K562 (cell line): Measurements from ENCODE around the gene STT3B. TPM values are rescaled to one million over a fixed set of nuclear protein-coding genes. Genes with fewer than 3 reads are reported as not detected.

Experiments used
- CEBPB ChIP-seq: fragments of 450-650 bp; IDR thresholded peaks from 2 replicates; pipeline ENCODE4 v1.6.1; 2016; ENCODE audit warnings: missing genetic modification characterization, missing compliant biosample characterization
- CEBPZ ChIP-seq: fragments of 150-350 bp; IDR thresholded peaks from 2 replicates; pipeline ENCODE4 v1.6.1; 2014; ENCODE audit warnings: low read depth, mild to moderate bottlenecking, low read length, borderline replicate concordance
- DPF2 ChIP-seq: fragments of 450-650 bp; IDR thresholded peaks from 2 replicates; pipeline ENCODE4 v1.6.1; 2016
- HDAC1 ChIP-seq, 2 experiments: fragments of 450-650 bp; IDR thresholded peaks; 2 replicates each; pipeline ENCODE4 v1.6.1; 2016 to 2017; ENCODE audit warnings: inconsistent platforms in 1 of 2, mild to moderate bottlenecking in 1 of 2, moderate library complexity in 1 of 2
- KAT2B ChIP-seq: IDR thresholded peaks from one replicate; pipeline ENCODE4 v1.6.1; 2012; ENCODE audit warnings: low read depth, mild to moderate bottlenecking, control low read depth, inconsistent platforms, low read length, moderate library complexity
- MCM7 ChIP-seq, 2 experiments: fragments of 450-650 bp; IDR thresholded peaks; 2 replicates each; pipeline ENCODE4 v1.6.1; 2016 to 2018
- NBN ChIP-seq: fragments of 450-650 bp; IDR thresholded peaks from 2 replicates; pipeline ENCODE4 v1.6.1; 2016; ENCODE audit warnings: low read depth, mild to moderate bottlenecking
- NFRKB ChIP-seq: fragments of 450-650 bp; IDR thresholded peaks from 2 replicates; pipeline ENCODE4 v1.6.1; 2016; ENCODE audit warnings: low read depth
- PHF21A ChIP-seq: fragments of 450-650 bp; IDR thresholded peaks from 2 replicates; pipeline ENCODE4 v1.6.1; 2017; ENCODE audit warnings: low read depth, borderline replicate concordance
- SLC30A9 ChIP-seq: fragments of 250-450 bp; sonication (Bioruptor Pico); IDR thresholded peaks from 2 replicates; pipeline ENCODE4 v1.8.0; 2022; ENCODE audit warnings: mild to moderate bottlenecking, moderate library complexity
- SMARCE1 ChIP-seq: fragments of 450-650 bp; IDR thresholded peaks from 2 replicates; pipeline ENCODE4 v1.7.1; 2016; ENCODE audit warnings: mild to moderate bottlenecking
- TEAD1 ChIP-seq, 2 experiments: fragments of 450-650 bp in 1 of 2; sonication (generic) in 1 of 2; formaldehyde crosslinking; IDR thresholded peaks; 2 replicates each; pipeline versions ENCODE4 v1.4.0 to v1.8.0; 2020 to 2022; ENCODE audit warnings: mild to moderate bottlenecking in 2 of 2, missing genetic modification reagents in 1 of 2
- ZNF121 ChIP-seq: sonication (generic); formaldehyde crosslinking; conservative IDR thresholded peaks from 2 replicates; pipeline ENCODE4 v1.8.0; 2022; ENCODE audit warnings: missing genetic modification reagents
- ZNF197 ChIP-seq: fragments of 200-800 bp; sonication (Bioruptor generic); IDR thresholded peaks from 2 replicates; pipeline ENCODE4 v1.6.1; 2016; ENCODE audit warnings: low read depth, missing genetic modification characterization, missing compliant biosample characterization
- ZNF584 ChIP-seq: fragments of 200-800 bp; sonication (Bioruptor generic); IDR thresholded peaks from 2 replicates; pipeline ENCODE4 v1.6.1; 2016; ENCODE audit warnings: low read depth, mild to moderate bottlenecking, missing genetic modification characterization, missing compliant biosample characterization
- polyA plus RNA-seq, 8 experiments: library from polyadenylated mRNA; depleted of rRNA in 4 of 8; stranded (reverse) in 5 of 8; unstranded in 3 of 8; fragments of >200 nt; fragmentation: Nextera tagmentation in 2 of 8; fragmentation: Illumina TruSeq in 1 of 8; extraction: Ambion mirVana in 2 of 8; extraction: Trizol in 1 of 8; gene quantifications; 2 replicates each; pipeline versions ENCODE4 v1.2.1 to v1.2.3, GENCODE V29; 2011 to 2014; ENCODE audit warnings: inconsistent platforms in 1 of 8, missing spikeins in 1 of 8
- total RNA-seq, 7 experiments: library from RNA; depleted of rRNA in 6 of 7; stranded (reverse); fragments of >200 nt in 6 of 7; fragmentation: Illumina TruSeq in 2 of 7; extraction: Trizol in 2 of 7; gene quantifications; 2 replicates each; pipeline versions ENCODE4 v1.2.1 to v1.2.3, GENCODE V29; 2011 to 2021; ENCODE audit warnings: low replicate concordance in 1 of 7
- TF ChIP-seq, protein P1 (sequence below), 2 experiments: fragments of 450-650 bp in 1 of 2; sonication (generic) in 1 of 2; formaldehyde crosslinking in 1 of 2; IDR thresholded peaks; 2 replicates each; pipeline versions ENCODE4 v1.7.1 to v1.9.0; 2016 to 2022; ENCODE audit warnings: inconsistent platforms in 1 of 2, mild to moderate bottlenecking in 1 of 2, missing genetic modification reagents in 1 of 2

STT3B gene
- total and polyA plus RNA-seq, 9 of the 15 experiments (the other 6 are each of a cell fraction or from before 2014, with no cell fraction given), result 22.4 to 147 (median 100) TPM

GRCh38 chr3:31531452-31531991, 1.2 kb upstream of the STT3B start (continued):
- TF ChIP-seq CEBPZ (no peak), SLC30A9 (CRISPR knock-in tag) (no peak), ZNF197 (CRISPR knock-in tag) (no peak), MCM7 (IDR thresholded peaks at IDR 0.05) (no peak), CEBPB (tag) (peak; percentile 94), ZNF584 (CRISPR knock-in tag) (peak; percentile 57; the same call in 1 of the 2 replicates), TEAD1 (CRISPR knock-in tag; IDR thresholded peaks at IDR 0.05) (peak in 1 of 2 experiments; percentile 91; a peak in 1 of 4 replicates), DPF2 (0 out of 2 replicates have a peak, but pooled peaks have one; percentile 48), PHF21A (no peak), ZNF121 (0 out of 2 replicates have a peak, but pooled peaks have one; percentile 5), SMARCE1 (no peak), KAT2B (no peak), HDAC1 (IDR thresholded peaks at IDR 0.05) (0 out of 4 replicates have a peak, but pooled peaks of 1 of the 2 experiments have one; percentile 11), NBN (0 out of 2 replicates have a peak, but pooled peaks have one; percentile 55), NFRKB (peak; percentile 90; the same call in 1 of the 2 replicates)
- TF ChIP-seq, protein P1, sequence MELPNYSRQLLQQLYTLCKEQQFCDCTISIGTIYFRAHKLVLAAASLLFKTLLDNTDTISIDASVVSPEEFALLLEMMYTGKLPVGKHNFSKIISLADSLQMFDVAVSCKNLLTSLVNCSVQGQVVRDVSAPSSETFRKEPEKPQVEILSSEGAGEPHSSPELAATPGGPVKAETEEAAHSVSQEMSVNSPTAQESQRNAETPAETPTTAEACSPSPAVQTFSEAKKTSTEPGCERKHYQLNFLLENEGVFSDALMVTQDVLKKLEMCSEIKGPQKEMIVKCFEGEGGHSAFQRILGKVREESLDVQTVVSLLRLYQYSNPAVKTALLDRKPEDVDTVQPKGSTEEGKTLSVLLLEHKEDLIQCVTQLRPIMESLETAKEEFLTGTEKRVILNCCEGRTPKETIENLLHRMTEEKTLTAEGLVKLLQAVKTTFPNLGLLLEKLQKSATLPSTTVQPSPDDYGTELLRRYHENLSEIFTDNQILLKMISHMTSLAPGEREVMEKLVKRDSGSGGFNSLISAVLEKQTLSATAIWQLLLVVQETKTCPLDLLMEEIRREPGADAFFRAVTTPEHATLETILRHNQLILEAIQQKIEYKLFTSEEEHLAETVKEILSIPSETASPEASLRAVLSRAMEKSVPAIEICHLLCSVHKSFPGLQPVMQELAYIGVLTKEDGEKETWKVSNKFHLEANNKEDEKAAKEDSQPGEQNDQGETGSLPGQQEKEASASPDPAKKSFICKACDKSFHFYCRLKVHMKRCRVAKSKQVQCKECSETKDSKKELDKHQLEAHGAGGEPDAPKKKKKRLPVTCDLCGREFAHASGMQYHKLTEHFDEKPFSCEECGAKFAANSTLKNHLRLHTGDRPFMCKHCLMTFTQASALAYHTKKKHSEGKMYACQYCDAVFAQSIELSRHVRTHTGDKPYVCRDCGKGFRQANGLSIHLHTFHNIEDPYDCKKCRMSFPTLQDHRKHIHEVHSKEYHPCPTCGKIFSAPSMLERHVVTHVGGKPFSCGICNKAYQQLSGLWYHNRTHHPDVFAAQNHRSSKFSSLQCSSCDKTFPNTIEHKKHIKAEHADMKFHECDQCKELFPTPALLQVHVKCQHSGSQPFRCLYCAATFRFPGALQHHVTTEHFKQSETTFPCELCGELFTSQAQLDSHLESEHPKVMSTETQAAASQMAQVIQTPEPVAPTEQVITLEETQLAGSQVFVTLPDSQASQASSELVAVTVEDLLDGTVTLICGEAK (IDR thresholded peaks at IDR 0.05), result peak; percentile 43; the same call in 1 of the 2 replicates
- TF ChIP-seq, protein P1 (CRISPR knock-in tag; IDR thresholded peaks at IDR 0.05), result no peak
